Measurements from ENCODE around the gene KCTD8.

GRCh38 chr4:44160776-44161367, 287.7 kb downstream of the KCTD8 start:
- TF ChIP-seq GATA2 (IDR thresholded peaks at IDR 0.05; ENCODE audit: low read depth, low read length) (no peak), GATA3 (IDR thresholded peaks at IDR 0.05; ENCODE audit: low read depth, low read length) (no peak)

Data from SH-SY5Y (cell line).